Measurements from ENCODE around the gene P2RX6.

DNA sequence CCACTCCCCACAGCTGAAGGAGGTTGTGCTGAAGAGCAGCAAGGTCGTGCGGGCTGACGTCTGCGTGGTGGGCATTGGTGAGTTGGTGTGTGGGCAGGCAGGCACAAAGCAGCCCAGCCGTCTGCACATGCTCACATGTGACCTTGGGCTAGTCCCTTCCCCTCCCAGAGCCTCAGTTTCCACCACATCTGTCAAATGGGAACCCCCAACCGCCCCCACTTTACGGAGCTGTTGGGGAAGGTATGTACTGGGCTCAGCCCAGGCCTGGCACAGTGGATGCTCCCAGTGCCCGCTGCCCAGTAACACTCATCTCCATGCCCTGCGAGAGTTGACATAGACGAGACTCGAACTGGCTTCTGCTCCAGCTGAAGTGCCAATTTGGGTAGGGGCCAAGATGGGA is 37.9 kb upstream of the P2RX6 start:
- TF ChIP-seq, protein P1, sequence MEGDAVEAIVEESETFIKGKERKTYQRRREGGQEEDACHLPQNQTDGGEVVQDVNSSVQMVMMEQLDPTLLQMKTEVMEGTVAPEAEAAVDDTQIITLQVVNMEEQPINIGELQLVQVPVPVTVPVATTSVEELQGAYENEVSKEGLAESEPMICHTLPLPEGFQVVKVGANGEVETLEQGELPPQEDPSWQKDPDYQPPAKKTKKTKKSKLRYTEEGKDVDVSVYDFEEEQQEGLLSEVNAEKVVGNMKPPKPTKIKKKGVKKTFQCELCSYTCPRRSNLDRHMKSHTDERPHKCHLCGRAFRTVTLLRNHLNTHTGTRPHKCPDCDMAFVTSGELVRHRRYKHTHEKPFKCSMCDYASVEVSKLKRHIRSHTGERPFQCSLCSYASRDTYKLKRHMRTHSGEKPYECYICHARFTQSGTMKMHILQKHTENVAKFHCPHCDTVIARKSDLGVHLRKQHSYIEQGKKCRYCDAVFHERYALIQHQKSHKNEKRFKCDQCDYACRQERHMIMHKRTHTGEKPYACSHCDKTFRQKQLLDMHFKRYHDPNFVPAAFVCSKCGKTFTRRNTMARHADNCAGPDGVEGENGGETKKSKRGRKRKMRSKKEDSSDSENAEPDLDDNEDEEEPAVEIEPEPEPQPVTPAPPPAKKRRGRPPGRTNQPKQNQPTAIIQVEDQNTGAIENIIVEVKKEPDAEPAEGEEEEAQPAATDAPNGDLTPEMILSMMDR (IDR thresholded peaks at IDR 0.05): no peak
- no peak for TF ChIP-seq POLR2AphosphoS5 (IDR thresholded peaks at IDR 0.05)
- TF ChIP-seq POLR2A (IDR thresholded peaks at IDR 0.05): no peak
